Esophagus squamous epithelium (tissue), 4 donors: ENCODE results near the gene FHIT.

Experiments used
- POLR2A ChIP-seq, 4 donors: fragments of 450-650 bp; IDR thresholded peaks; one replicate each; pipeline ENCODE4 v1.6.1; 2017; ENCODE audit warnings: antibody characterized with exemption in 4 of 4, mild to moderate bottlenecking in 4 of 4, moderate library complexity in 3 of 4
- TF ChIP-seq, protein P1 (sequence below), 6 experiments: fragments of 450-650 bp in 4 of 6; fragments of 200-600 bp in 2 of 6; sonication (generic) in 2 of 6; IDR thresholded peaks; one replicate each; pipeline ENCODE4 v1.5.1; 2016 to 2019; ENCODE audit warnings: antibody characterized with exemption in 6 of 6, mild to moderate bottlenecking in 4 of 6, moderate library complexity in 4 of 6

DNA sequence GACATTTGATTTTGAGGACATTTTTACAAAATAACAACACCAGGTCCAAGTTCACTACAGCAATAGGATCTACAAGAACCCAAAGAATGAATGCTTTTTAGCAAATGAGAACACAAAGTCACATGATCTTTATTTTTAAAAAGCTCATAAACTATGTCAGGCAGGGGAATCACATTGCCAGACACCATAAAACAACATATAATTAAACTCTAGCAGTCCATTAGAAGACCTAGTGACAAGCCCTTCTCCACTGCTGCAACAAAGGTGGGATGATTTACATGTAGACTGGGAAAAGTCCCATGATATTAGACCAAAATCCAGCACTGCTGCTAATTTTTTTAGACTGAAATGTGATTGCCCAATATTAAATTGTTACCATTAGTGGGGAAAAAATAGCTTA is 92.6 kb downstream of the FHIT start:
- TF ChIP-seq, protein P1, sequence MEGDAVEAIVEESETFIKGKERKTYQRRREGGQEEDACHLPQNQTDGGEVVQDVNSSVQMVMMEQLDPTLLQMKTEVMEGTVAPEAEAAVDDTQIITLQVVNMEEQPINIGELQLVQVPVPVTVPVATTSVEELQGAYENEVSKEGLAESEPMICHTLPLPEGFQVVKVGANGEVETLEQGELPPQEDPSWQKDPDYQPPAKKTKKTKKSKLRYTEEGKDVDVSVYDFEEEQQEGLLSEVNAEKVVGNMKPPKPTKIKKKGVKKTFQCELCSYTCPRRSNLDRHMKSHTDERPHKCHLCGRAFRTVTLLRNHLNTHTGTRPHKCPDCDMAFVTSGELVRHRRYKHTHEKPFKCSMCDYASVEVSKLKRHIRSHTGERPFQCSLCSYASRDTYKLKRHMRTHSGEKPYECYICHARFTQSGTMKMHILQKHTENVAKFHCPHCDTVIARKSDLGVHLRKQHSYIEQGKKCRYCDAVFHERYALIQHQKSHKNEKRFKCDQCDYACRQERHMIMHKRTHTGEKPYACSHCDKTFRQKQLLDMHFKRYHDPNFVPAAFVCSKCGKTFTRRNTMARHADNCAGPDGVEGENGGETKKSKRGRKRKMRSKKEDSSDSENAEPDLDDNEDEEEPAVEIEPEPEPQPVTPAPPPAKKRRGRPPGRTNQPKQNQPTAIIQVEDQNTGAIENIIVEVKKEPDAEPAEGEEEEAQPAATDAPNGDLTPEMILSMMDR (IDR thresholded peaks at IDR 0.05): no peak
- TF ChIP-seq POLR2A (IDR thresholded peaks at IDR 0.05): no peak
